ENCODE results near the gene SMCP. TPM values are rescaled to one million over a fixed set of nuclear protein-coding genes. Genes with fewer than 3 reads are reported as not detected.
A peak's percentile ranks its signal among the peaks of the same experiment; 100 is the strongest.

SMCP gene
- total RNA-seq, 4 donors from 2014 or later, result not detected

DNA sequence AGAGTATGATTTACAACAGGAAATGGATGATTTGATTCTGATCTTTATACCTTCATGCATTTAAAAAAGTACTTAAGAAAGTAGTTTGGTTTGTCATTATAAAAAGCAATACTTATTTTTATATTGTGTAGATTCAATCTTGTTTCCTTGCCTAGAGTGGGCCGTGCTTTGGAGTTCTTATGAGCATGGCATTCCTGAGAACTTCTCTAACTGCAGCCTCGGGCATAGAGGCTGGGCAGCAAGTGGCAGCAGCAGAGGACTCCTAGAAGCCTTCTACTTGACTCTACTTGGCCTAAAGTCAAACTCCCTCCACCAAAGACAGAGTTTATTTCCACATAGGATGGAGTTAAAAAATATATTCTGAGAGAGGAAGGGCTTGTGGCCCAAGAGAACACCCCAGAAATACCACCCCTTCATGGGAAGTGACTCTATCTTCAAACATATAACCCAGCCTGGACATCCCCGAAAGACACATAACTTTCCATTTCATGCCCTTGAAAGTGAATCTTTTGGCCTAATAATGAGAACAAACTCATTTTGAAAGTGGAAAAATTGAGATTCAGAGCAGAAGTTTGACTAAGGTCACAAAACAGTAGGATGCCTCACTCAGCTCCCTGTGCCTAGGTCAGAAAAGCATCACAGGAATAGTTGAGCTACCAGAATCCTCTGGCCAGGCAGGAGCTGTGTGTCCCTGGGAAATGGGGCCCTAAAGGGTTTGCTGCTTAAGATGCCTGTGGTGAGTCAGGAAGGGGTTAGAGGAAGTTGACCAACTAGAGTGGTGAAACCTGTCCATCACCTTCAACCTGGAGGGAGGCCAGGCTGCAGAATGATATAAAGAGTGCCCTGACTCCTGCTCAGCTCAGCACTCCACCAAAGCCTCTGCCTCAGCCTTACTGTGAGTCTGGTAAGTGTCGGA lies 29.8 kb downstream of the SMCP start, which contains the start of gene IVL:
Gene IVL (plus strand): TSS at position 861 of the 916 bp plus-strand sequence. CDS start 1,252 bp downstream, outside the sequence.
- TF ChIP-seq EP300 (IDR thresholded peaks at IDR 0.05) (no peak), POLR2A (IDR thresholded peaks at IDR 0.05) (no peak)
- H3K4me1 ChIP-seq, result peaks cover 35% of the 10 kb centered on the region
- H3K4me3 ChIP-seq, result peak within 1 kb of the TSS; percentile 3
- H3K9me3 ChIP-seq, result no peaks in the 10 kb centered on the region
- peaks cover 7% of the 10 kb centered on the region for H3K27me3 ChIP-seq
- H3K27ac ChIP-seq, result peak within 1 kb of the TSS; percentile 70
- no peaks in the 10 kb centered on the region for H3K36me3 ChIP-seq
- DNase-seq (ENCODE audit: low spot score in 2 of 2), result no peak
- WGBS, result 53% methylated on average over 3 of the region's 4 CpGs

DNA sequence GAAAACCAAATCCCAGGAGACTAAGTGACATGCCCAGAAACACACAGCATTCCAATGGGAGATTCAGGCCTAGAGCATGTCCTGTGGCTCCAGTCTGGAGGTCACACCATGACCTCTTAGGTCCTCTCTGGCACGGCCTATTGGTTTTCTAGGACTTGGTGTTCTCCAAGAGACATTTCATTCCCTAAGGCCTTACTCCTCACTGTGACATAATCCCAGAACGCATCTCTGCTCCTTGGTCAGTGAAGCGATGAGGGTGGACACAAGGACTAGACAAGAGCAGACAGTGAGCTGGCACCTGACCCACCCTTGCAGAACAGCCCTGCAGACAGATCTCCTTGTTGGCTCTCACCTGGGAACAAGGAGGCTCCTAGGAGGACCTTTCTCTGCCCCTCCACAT lies 31.1 kb downstream of the SMCP start:
- DNase-seq (ENCODE audit: low spot score in 2 of 2), result no peak
- H3K4me3 ChIP-seq, result peak overlapping the region; percentile 3
- peaks cover 7% of the 10 kb centered on the region for H3K27me3 ChIP-seq
- H3K36me3 ChIP-seq, result no peaks in the 10 kb centered on the region
- 76% methylated on average over 3 of the region's 3 CpGs for WGBS
- no peaks in the 10 kb centered on the region for H3K9me3 ChIP-seq
- H3K27ac ChIP-seq, result no peak overlapping the region
- TF ChIP-seq POLR2A (IDR thresholded peaks at IDR 0.05) (no peak), EP300 (IDR thresholded peaks at IDR 0.05) (no peak), POLR2AphosphoS5 (IDR thresholded peaks at IDR 0.05) (no peak)
- TF ChIP-seq, protein P1, sequence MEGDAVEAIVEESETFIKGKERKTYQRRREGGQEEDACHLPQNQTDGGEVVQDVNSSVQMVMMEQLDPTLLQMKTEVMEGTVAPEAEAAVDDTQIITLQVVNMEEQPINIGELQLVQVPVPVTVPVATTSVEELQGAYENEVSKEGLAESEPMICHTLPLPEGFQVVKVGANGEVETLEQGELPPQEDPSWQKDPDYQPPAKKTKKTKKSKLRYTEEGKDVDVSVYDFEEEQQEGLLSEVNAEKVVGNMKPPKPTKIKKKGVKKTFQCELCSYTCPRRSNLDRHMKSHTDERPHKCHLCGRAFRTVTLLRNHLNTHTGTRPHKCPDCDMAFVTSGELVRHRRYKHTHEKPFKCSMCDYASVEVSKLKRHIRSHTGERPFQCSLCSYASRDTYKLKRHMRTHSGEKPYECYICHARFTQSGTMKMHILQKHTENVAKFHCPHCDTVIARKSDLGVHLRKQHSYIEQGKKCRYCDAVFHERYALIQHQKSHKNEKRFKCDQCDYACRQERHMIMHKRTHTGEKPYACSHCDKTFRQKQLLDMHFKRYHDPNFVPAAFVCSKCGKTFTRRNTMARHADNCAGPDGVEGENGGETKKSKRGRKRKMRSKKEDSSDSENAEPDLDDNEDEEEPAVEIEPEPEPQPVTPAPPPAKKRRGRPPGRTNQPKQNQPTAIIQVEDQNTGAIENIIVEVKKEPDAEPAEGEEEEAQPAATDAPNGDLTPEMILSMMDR (IDR thresholded peaks at IDR 0.05), result no peak
- H3K4me1 ChIP-seq, result peaks cover 29% of the 10 kb centered on the region

DNA sequence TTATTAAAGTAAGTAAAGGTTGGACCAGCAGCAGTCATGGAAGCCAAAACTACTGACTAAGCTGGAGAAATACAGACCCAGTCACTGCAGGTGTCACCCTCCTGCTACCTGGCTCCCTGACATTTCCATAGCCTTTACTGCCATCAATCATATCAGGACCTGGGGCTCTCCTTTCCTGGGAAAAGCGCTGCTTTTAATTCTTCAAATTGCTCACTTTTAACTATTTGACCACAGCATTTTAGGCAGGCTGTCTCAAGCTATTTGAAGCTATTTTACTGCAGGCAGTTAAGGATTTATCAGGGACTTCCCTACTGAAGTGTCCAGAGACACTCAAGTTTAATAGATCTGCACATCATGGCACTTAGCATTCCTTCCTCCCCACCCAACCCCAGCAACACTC lies 34.3 kb downstream of the SMCP start:
- H3K36me3 ChIP-seq, result no peaks in the 10 kb centered on the region
- H3K4me1 ChIP-seq, result peaks cover 2% of the 10 kb centered on the region
- no peak for DNase-seq (ENCODE audit: low spot score in 2 of 2)
- H3K4me3 ChIP-seq, result no peak overlapping the region
- no peaks in the 10 kb centered on the region for H3K9me3 ChIP-seq
- peaks cover 7% of the 10 kb centered on the region for H3K27me3 ChIP-seq
- 67% methylated on average over 1 of the region's 1 CpG for WGBS
- no peak overlapping the region for H3K27ac ChIP-seq
- TF ChIP-seq EP300 (IDR thresholded peaks at IDR 0.05) (no peak), POLR2AphosphoS5 (IDR thresholded peaks at IDR 0.05) (no peak), POLR2A (IDR thresholded peaks at IDR 0.05) (no peak)
- TF ChIP-seq, protein P1 (IDR thresholded peaks at IDR 0.05), result no peak

DNA sequence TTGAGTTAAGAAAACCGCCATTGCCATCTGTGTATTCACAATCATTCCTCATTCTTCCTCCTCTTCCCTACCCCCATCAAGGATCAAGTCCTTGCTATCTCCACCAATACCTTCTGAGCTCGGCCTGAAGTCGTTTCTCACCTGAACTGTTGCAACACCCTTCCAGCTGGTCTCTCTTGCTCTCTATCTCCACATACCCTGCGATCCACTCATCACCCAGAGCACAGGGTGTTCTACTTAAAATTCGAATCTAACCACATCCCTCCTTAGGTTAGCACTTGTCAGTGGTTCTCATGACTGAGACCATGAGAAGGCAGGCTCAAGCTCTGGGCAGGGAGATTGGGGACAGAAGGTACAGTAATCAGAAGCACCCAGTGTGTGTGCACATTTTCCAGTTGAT lies 34.8 kb downstream of the SMCP start:
- WGBS, result 61% methylated on average over 5 of the region's 5 CpGs

DNA sequence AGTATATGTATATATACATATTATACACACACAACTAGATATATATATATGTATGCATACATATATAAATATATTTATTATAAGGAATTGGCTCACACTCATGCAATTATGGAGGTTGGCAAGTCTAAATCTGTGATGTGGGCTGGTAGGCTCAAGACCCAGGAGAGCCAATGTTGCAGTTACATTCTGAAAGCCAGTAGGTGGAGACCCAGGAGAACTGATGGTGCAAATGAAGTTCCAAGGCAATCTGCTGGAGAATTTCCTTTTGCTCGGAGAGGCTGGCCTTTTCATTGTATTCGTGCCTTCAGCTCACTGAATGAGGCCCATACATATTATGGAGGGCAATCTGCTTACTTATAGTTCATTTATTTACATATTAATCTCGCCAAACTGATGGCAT lies 39.7 kb downstream of the SMCP start:
- H3K4me1 ChIP-seq, result no peaks in the 10 kb centered on the region
- no peak overlapping the region for H3K27ac ChIP-seq
- 25% methylated on average over 3 of the region's 3 CpGs for WGBS
- H3K36me3 ChIP-seq, result no peaks in the 10 kb centered on the region
- no peak for DNase-seq (ENCODE audit: low spot score in 2 of 2)
- no peak overlapping the region for H3K4me3 ChIP-seq
- no peaks in the 10 kb centered on the region for H3K9me3 ChIP-seq
- TF ChIP-seq POLR2AphosphoS5 (IDR thresholded peaks at IDR 0.05), result no peak
- TF ChIP-seq, protein P1 (IDR thresholded peaks at IDR 0.05), result no peak
- no peak for TF ChIP-seq EP300 (IDR thresholded peaks at IDR 0.05)
- no peak for TF ChIP-seq POLR2A (IDR thresholded peaks at IDR 0.05)
- H3K27me3 ChIP-seq, result no peaks in the 10 kb centered on the region

More for the DNA sequence above, 34.8 kb downstream of the SMCP start:
- H3K9me3 ChIP-seq, result no peaks in the 10 kb centered on the region
- H3K27me3 ChIP-seq, result peaks cover 7% of the 10 kb centered on the region
- no peak overlapping the region for H3K4me3 ChIP-seq
- H3K4me1 ChIP-seq, result no peaks in the 10 kb centered on the region
- H3K27ac ChIP-seq, result no peak overlapping the region
- TF ChIP-seq EP300 (IDR thresholded peaks at IDR 0.05) (no peak), POLR2A (IDR thresholded peaks at IDR 0.05) (no peak), POLR2AphosphoS5 (IDR thresholded peaks at IDR 0.05) (no peak)
- TF ChIP-seq, protein P1 (IDR thresholded peaks at IDR 0.05), result no peak
- H3K36me3 ChIP-seq, result no peaks in the 10 kb centered on the region
- no peak for DNase-seq (ENCODE audit: low spot score in 2 of 2)
